Left renal pelvis (tissue), 4 donors: ENCODE measurements around the gene HPCAL4. TPM values are rescaled to one million over a fixed set of nuclear protein-coding genes. Genes with fewer than 3 reads are reported as not detected.
A peak's percentile ranks its signal among the peaks of the same experiment; 100 is the strongest.

ENCODE experiments used
- DNase-seq, 4 donors: peaks; one replicate each; pipeline ENCODE4 v3.0.0-alpha.2; 2013; ENCODE audit warnings: low read depth in 4 of 4, low spot score in 3 of 4
- polyA plus RNA-seq, 4 donors: library from polyadenylated mRNA; unstranded; fragments of 120-200 nt; gene quantifications; one replicate each; pipeline ENCODE4 v1.2.1, GENCODE V29; 2013; ENCODE audit not compliant: insufficient read length in 4 of 4

Gene HPCAL4
- polyA plus RNA-seq, 4 donors, result 0.69 to 6.8 (median 1.2) TPM

GRCh38 chr1:39678889-39679288, 12.3 kb downstream of the HPCAL4 start:
- DNase-seq, result no peak

GRCh38 chr1:39677645-39678044, 13.6 kb downstream of the HPCAL4 start:
- no peak for DNase-seq

GRCh38 chr1:39676948-39677548, 14.2 kb downstream of the HPCAL4 start:
- no peak for DNase-seq

GRCh38 chr1:39675220-39675619, 16.0 kb downstream of the HPCAL4 start:
- DNase-seq, result no peak

- no peak for DNase-seq
Measured at GRCh38 chr1:39673215-39673614, 18.0 kb downstream of the HPCAL4 start.

- DNase-seq, result no peak
Measured at GRCh38 chr1:39672551-39672947, 18.7 kb downstream of the HPCAL4 start.

- no peak for DNase-seq
Measured at GRCh38 chr1:39671793-39672550, 19.3 kb downstream of the HPCAL4 start, which contains the start of gene NT5C1A. NT5C1A (minus strand) TSS chr1:39672107; CDS start chr1:39672038, 69 bp downstream.

GRCh38 chr1:39671433-39671792, 19.8 kb downstream of the HPCAL4 start:
- no peak for DNase-seq

GRCh38 chr1:39670689-39671088, 20.5 kb downstream of the HPCAL4 start:
- DNase-seq, result no peak

GRCh38 chr1:39668894-39669293, 22.3 kb downstream of the HPCAL4 start:
- DNase-seq, result no peak

GRCh38 chr1:39668111-39668510, 23.1 kb downstream of the HPCAL4 start:
- DNase-seq, result no peak

- no peak for DNase-seq
Measured at GRCh38 chr1:39666772-39667171, 24.5 kb downstream of the HPCAL4 start.

- DNase-seq, result no peak
Measured at GRCh38 chr1:39663559-39663958, 27.7 kb downstream of the HPCAL4 start.

- no peak for DNase-seq
Measured at GRCh38 chr1:39662861-39663260, 28.4 kb downstream of the HPCAL4 start.

- no peak for DNase-seq
Measured at GRCh38 chr1:39659538-39659937, 31.7 kb downstream of the HPCAL4 start.

- no peak for DNase-seq
Measured at GRCh38 chr1:39659110-39659509, 32.1 kb downstream of the HPCAL4 start.

- DNase-seq, result peak in 3 of 4 donors; percentile 41 to 60 (median 53)
Measured at GRCh38 chr1:39657923-39658485, 33.2 kb downstream of the HPCAL4 start.

- no peak for DNase-seq
Measured at GRCh38 chr1:39657402-39657801, 33.8 kb downstream of the HPCAL4 start.

GRCh38 chr1:39656391-39656790, 34.8 kb downstream of the HPCAL4 start:
- DNase-seq, result no peak

- no peak for DNase-seq
Measured at GRCh38 chr1:39655578-39656268, 35.5 kb downstream of the HPCAL4 start.

GRCh38 chr1:39654291-39654690, 36.9 kb downstream of the HPCAL4 start:
- no peak for DNase-seq
